Mammary epithelial cell (primary cell): Measurements from ENCODE around the gene AKAP6.

Experiments
- EZH2 ChIP-seq: IDR thresholded peaks from 2 replicates; pipeline ENCODE4 v1.6.1; 2012; ENCODE audit warnings: low read length, inconsistent platforms, borderline replicate concordance
- TF ChIP-seq, protein P1 (sequence below), 2 donors: IDR thresholded peaks in 1 of 2; conservative IDR thresholded peaks in 1 of 2; 2 replicates each; pipeline ENCODE4 v1.5.1; 2011 to 2012; ENCODE audit warnings: inconsistent platforms in 2 of 2, low read length in 2 of 2, mild to moderate bottlenecking in 2 of 2, control low read depth in 1 of 2, low read depth in 1 of 2; ENCODE audit not compliant: insufficient read depth in 1 of 2; ENCODE audit errors: extremely low read depth in 1 of 2

DNA sequence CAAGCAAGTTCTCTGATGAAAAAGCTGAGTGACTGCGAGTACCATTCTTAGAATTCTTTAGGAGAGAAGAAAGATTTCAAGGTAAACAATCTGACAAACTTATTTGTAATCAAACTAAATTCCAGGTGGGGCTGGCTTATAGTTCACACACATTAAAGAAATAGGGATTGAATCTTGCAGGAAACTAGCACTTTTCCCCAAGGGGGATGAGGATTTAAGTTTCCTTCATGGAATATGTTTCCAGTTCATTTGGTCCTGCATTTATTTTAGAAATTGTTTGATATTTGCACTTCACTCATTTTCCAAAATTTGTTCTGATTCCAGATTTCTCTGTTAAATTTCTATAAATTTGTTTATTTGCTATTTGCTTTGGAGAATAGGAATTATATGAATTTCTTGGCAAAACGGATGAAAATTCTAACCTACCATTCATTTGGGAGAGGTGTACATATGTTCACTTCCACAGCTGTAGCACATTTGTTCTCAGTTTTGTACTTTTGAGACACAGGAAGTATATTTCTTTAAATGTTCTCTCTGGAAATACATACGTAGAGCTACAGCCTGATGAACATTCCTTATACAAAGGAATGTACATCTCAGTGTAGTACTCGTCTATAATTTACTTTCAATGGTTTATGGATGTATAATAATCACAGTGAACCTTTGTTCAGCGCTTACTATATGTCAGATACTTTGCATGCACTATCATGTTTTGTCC, 145.5 kb downstream of the AKAP6 start:
- TF ChIP-seq, protein P1, sequence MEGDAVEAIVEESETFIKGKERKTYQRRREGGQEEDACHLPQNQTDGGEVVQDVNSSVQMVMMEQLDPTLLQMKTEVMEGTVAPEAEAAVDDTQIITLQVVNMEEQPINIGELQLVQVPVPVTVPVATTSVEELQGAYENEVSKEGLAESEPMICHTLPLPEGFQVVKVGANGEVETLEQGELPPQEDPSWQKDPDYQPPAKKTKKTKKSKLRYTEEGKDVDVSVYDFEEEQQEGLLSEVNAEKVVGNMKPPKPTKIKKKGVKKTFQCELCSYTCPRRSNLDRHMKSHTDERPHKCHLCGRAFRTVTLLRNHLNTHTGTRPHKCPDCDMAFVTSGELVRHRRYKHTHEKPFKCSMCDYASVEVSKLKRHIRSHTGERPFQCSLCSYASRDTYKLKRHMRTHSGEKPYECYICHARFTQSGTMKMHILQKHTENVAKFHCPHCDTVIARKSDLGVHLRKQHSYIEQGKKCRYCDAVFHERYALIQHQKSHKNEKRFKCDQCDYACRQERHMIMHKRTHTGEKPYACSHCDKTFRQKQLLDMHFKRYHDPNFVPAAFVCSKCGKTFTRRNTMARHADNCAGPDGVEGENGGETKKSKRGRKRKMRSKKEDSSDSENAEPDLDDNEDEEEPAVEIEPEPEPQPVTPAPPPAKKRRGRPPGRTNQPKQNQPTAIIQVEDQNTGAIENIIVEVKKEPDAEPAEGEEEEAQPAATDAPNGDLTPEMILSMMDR (conservative IDR thresholded peaks at IDR 0.05 in 1 of 2, IDR thresholded peaks at IDR 0.05 in 1 of 2; ENCODE audit: extremely low read depth in 1 of 2, insufficient read depth in 1 of 2, low read depth in 1 of 2, low read length in 2 of 2), result no peak
- TF ChIP-seq EZH2, result no peak
